Activated naive CD8-positive, alpha-beta T cell (primary cell): ENCODE results near the gene SPAG9.
A peak's percentile ranks its signal among the peaks of the same experiment; 100 is the strongest.
"Not testable (repeated sequence)": the region's sequence is repeated elsewhere in the genome, so short reads cannot be mapped to it uniquely, and the experiment has no call there.

Experiments
- H3K27ac Mint-ChIP-seq: one replicate; pipeline ENCODE4 v1.8.0; 2021; ENCODE audit warnings: mixed read lengths
- H3K27me3 Mint-ChIP-seq: one replicate; pipeline ENCODE4 v1.8.0; 2021; ENCODE audit warnings: mixed read lengths
- H3K36me3 Mint-ChIP-seq: one replicate; pipeline ENCODE4 v1.8.0; 2021; ENCODE audit warnings: mixed read lengths
- H3K4me1 Mint-ChIP-seq: one replicate; pipeline ENCODE4 v1.8.0; 2021; ENCODE audit warnings: low read depth, mixed read lengths
- H3K4me3 Mint-ChIP-seq: one replicate; pipeline ENCODE4 v1.8.0; 2021; ENCODE audit warnings: mild to moderate bottlenecking, mixed read lengths
- H3K9me3 Mint-ChIP-seq: one replicate; pipeline ENCODE4 v1.8.0; 2021; ENCODE audit warnings: low read depth, mixed read lengths

Gene SPAG9

DNA sequence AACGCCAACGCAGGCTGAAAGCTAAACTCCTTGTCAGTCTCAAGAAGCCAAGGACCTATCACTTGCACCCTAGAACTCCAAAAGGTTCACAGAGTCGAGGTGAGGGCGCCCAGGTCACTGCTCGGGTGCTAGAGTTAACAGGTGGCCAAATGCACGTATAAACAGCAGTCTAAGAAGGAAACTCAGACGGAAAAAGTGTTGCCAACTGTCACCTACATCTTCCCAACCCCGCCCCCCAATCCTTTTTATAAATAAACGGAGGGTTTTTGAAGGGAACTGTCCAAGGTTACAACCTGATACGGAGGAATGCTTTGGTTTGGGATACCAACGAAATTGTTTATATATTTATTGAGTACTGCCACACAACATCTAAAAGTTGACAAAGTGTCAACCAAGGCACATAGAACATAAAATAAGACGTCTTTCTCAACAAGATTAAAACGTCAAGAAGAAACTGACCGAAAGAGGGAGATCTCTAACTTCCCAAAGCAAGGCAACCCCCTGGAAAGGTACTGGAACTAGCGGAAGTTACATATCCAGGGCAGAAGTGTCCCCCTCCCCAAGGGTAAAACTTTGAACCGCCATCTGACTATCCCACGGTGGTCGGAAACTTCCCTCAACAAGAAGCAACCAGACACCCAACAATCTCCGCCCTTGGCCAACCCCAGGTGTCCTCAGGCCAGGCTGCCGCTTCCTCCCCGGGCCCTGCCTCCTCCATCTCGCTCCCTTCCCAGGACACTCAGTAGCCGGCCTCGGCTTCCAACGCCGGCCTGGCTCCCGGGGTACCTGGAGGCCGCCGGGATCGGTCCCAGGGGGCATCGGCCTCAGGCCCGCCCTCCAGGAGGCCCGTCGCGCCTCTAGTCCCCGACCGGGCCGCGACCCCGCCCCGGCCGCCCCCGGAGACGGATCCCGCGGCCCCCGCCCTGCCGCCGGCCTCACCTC lies 982 bp downstream of the SPAG9 start:
- H3K4me1 Mint-ChIP-seq, result peaks cover 68% of the 10 kb centered on the region
- H3K9me3 Mint-ChIP-seq, result no peaks in the 10 kb centered on the region
- H3K27ac Mint-ChIP-seq, result peak overlapping the region; percentile 94
- no peaks in the 10 kb centered on the region for H3K27me3 Mint-ChIP-seq
- H3K36me3 Mint-ChIP-seq, result no peaks in the 10 kb centered on the region
- peak overlapping the region; percentile 98 for H3K4me3 Mint-ChIP-seq

DNA sequence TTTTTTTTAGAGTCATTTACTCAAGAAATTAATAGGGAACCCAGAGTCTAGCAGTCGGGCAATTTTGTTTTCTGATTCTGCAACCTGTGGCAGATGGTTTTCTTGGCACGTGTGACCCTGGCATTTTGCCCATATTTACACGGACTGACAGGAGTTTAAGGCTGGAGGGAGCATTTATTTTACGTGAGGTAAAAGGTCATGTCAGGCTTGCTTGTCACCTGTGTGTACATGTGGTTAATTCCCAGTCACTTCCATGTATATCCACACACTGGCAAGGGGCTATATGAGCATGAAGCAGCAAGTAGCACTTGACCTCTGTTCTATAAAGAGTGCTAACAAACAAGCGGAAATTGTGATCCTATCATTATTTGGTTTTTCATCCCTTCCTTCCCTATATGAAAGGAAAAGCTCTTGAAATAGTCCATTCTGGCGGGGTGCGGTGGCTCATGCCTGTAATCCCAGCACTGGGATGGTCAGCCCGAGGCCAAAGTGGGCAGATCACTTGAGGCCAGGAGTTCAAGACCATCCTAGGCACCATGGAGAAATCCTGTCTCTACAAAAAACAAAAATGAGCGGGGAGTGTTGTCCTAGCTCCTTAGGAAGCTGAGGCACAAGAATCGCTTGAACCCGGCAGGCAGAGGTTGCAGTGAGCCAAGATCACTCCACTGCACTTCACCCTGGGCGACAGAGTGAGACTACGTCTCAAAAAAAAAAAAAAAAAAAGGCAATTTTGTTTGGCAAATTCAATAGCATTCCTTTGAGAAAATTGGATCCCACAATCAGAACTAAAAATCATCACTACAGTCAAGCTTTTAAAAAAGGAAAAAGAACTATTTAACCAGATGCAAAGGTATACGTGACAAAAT lies 2.1 kb downstream of the SPAG9 start:
- Mint-ChIP-seq H3K9me3 (no peaks in the 10 kb centered on the region), H3K4me1 (peaks cover 68% of the 10 kb centered on the region), H3K27ac (no peak overlapping the region), H3K36me3 (no peaks in the 10 kb centered on the region), H3K4me3 (peak overlapping the region; percentile 98), H3K27me3 (no peaks in the 10 kb centered on the region)

DNA sequence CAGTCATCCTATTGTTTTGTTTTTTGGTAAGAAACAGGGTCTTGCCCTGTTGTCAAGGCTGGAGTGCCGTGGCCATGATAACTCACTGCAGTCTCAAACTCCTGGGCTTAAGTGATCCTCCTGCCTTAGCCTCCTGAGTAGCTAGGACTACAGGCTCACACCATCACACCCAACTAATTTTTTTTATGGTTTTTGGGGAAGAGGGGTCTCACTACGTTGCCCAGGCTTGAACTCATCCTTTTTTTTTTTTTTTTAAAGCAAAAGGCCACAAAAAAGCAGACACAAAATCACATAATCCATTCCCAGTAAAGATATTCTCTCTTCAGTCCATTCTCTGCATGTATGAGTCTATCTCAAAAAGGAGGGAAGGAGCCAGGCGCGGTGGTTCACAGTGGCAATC lies 5.5 kb downstream of the SPAG9 start:
- Mint-ChIP-seq H3K36me3 (peaks cover 3% of the 10 kb centered on the region), H3K9me3 (no peaks in the 10 kb centered on the region), H3K4me3 (no peak overlapping the region), H3K4me1 (peaks cover 53% of the 10 kb centered on the region), H3K27me3 (no peaks in the 10 kb centered on the region), H3K27ac (no peak overlapping the region)

DNA sequence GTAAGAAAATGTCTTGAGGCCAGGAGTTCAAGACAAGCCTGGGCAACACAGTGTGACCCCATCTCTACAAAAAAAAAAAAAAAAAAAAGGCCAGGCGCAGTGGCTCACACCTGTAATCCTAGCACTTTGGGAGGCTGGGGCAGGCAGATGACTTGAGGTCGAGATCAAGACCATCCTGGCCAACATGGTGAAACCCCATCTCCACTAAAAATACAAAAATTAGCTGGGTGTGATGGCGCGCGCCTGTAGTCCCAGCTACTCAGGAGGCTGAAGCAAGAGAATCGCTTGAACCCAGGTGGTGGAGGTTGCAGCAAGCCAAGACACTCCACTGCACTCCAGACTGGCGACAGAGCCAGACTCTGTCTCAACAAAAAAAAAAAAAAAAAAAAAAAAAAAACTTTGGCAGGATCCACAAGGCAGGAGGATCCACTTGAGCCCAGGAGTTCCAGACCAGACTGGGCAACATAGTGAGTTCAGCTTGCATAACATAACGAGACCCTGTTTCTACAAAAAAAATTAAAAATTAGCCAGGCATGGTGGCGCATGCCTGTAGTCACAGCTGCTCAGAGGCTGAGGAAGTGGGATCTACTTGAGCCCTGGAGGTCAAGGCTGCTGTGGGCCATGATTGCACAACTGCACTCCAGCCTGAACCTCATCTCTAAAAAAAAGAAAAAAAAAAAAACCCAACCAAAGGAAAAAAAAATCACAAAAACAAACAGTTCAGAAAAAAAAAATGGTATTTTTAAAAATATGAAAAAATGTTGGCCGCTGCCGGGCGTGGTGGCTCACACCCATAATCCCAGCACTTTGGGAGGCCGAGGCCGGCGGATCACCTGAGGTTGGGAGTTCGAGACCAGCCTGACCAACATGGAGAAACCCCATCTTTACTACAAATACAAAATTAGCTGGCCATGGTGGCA lies 8.1 kb downstream of the SPAG9 start:
- H3K27ac Mint-ChIP-seq, H3K36me3 Mint-ChIP-seq, H3K27me3 Mint-ChIP-seq, H3K4me3 Mint-ChIP-seq, H3K9me3 Mint-ChIP-seq: not testable (repeated sequence)
- peaks cover 33% of the 10 kb centered on the region for H3K4me1 Mint-ChIP-seq

DNA sequence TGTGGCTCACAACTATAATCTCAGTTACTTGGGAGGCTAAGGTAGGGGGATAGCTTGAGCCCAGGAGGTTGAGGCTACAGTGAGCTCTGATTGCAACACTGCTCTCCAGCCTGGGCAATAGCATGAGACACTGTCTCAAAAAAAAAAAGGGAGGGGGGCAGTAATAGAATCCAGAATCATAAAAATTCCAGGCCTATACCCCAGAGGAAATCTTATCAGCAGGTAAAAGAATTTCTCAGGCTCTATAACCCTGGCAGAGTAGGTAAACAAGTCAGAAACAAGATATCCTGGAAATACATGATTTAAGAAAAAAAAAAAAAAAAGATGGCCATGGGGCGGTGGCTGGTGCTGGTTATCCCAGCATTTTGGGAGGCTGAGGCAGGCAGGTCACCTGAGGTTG lies 12.9 kb downstream of the SPAG9 start:
- Mint-ChIP-seq H3K27ac (no peak overlapping the region), H3K9me3 (no peaks in the 10 kb centered on the region), H3K36me3 (peaks cover 15% of the 10 kb centered on the region), H3K4me3 (no peak overlapping the region), H3K4me1 (peaks cover 19% of the 10 kb centered on the region), H3K27me3 (no peaks in the 10 kb centered on the region)

DNA sequence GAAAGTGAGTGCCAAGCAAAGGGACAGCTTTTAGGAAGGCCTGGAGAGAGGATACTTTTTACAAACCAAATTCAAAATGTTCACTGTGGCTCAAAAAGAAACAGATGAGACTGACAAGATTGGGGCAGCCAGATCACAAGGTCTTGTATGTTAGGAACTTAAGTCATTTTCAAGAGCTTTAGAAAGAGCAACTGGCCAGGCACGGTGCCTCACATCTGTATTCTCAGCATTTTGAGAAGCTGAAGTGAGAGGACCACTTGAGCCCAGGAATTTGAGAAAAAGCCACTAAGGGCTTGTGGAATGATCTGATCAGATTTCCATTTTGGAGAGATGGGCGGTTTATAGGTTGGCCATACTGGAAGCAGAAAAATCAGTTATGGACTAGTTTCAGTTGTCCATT lies 17.2 kb downstream of the SPAG9 start:
- Mint-ChIP-seq H3K4me3 (no peak overlapping the region), H3K27ac (no peak overlapping the region), H3K36me3 (peaks cover 13% of the 10 kb centered on the region), H3K27me3 (no peaks in the 10 kb centered on the region), H3K9me3 (no peaks in the 10 kb centered on the region), H3K4me1 (peaks cover 16% of the 10 kb centered on the region)

DNA sequence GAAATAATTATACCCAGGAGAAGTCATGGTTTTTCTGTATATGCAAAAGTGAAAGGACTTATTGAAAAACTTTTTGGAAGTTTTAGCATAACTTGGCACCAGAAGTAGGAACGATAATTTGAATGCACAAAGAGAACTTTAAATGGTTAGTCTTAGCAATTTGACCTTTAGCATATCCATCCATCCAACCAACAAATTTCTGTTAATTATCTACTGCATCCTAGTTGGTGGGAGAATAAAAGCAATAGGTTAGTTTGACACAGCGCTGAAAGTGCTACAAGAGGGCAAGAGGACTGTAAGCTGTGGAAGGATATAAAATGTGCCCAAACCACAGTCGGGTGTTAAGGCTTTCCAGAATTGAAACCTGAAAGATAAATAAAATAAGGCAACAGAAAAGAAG lies 17.6 kb downstream of the SPAG9 start:
- peaks cover 13% of the 10 kb centered on the region for H3K36me3 Mint-ChIP-seq
- no peaks in the 10 kb centered on the region for H3K9me3 Mint-ChIP-seq
- H3K27ac Mint-ChIP-seq, result peak overlapping the region; percentile 28
- H3K4me3 Mint-ChIP-seq, result no peak overlapping the region
- no peaks in the 10 kb centered on the region for H3K27me3 Mint-ChIP-seq
- H3K4me1 Mint-ChIP-seq, result peaks cover 17% of the 10 kb centered on the region

DNA sequence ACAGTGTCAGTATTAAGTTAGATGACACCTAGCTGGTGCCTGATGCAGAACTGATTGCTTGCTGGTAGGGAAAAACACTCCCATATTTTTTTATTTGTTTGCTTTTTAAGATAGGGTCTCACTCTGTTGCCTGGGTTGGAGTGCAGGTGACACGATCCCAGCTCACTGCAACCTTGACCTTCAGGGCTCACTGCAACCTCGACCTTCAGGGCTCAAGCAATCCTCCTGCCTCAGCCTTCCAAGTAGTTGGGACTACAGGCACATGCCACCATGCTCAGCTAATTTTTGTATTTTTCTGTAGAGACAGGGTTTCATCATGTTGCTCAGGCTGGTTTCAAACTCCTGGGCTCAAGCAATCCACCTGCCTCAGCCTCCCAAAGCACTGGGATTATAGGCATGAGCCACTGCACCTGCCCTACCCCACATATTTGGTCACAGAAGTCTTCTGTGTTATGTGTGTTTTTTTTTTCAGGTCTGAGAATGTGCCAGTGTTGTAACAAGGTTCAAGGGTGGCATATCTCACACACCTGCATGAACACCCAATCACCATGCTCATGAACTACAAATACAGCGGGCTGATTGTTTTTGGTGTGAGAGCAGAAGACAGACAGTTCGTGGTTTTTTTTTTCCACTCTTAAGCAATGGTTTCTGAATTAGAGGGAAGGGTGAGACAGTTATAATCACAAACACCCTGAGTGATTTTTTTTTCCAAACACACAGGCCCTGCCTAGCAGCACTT lies 22.8 kb downstream of the SPAG9 start:
- H3K27ac Mint-ChIP-seq, result no peak overlapping the region
- H3K36me3 Mint-ChIP-seq, result peaks cover 6% of the 10 kb centered on the region
- peaks cover 33% of the 10 kb centered on the region for H3K4me1 Mint-ChIP-seq
- H3K9me3 Mint-ChIP-seq, result no peaks in the 10 kb centered on the region
- H3K4me3 Mint-ChIP-seq, result no peak overlapping the region
- H3K27me3 Mint-ChIP-seq, result no peaks in the 10 kb centered on the region

DNA sequence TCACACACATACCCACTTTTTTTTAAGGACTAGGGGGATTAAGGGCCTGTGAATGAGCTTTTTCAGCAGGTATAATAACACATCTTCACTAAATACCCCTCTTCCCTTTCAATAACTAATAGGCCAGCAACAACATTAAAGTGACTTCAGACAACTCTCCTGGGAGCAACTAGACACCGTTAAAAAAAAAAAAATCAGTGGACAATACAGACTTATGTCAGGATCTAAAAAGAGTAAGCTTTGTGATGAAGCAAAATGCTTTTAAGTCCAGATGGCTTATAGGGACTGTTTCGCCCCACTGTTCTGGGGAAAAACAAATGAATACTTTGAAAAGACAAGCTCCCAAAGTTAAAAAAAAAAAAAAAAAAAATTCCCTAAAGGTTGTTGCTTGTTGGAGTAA lies 29.0 kb downstream of the SPAG9 start:
- no peaks in the 10 kb centered on the region for H3K9me3 Mint-ChIP-seq
- no peak overlapping the region for H3K4me3 Mint-ChIP-seq
- peaks cover 25% of the 10 kb centered on the region for H3K4me1 Mint-ChIP-seq
- H3K27ac Mint-ChIP-seq, result no peak overlapping the region
- H3K27me3 Mint-ChIP-seq, result peaks cover 1% of the 10 kb centered on the region
- H3K36me3 Mint-ChIP-seq, result peaks cover 4% of the 10 kb centered on the region

DNA sequence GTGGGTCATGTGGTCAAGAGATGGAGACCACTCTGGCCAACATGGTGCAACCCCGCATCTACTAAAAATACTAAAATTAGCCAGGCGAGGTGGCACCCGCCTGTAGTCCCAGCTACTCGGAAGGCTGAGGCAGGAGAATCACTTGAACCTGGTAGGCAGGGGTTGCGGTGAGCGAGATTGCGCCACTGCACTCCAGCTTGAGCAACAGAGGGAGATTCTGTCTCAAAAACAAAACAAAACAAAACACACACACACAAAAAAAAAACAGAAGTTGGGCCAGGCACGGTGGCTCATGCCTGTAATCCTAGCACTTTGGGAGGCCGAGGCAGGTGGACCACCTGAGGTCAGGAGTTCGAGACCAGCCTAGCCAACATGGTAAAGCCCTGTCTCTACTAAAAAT lies 31.8 kb downstream of the SPAG9 start:
- not testable (repeated sequence) for H3K27ac Mint-ChIP-seq, H3K36me3 Mint-ChIP-seq, H3K27me3 Mint-ChIP-seq, H3K4me3 Mint-ChIP-seq, H3K9me3 Mint-ChIP-seq
- peaks cover 21% of the 10 kb centered on the region for H3K4me1 Mint-ChIP-seq

DNA sequence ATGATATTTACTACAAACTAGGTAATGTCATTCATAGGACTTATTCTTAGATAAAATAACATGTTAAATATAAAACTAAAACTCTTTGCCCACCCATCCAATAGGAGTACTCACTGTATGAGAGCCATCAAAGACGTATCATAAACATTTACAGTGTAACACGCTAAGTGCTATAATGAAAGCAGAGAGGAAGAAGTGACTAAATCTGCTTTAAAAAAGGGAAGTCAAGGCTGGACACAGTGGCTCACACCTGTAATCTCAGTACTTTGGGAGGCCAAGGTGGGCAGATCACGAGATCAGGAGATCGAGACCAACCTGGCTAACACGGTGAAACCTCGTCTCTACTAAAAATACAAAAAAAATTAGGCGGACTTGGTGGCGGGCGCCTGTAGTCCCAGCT lies 32.4 kb downstream of the SPAG9 start:
- peaks cover 4% of the 10 kb centered on the region for H3K36me3 Mint-ChIP-seq
- H3K27me3 Mint-ChIP-seq, result peaks cover 1% of the 10 kb centered on the region
- H3K4me3 Mint-ChIP-seq, result no peak overlapping the region
- peaks cover 21% of the 10 kb centered on the region for H3K4me1 Mint-ChIP-seq
- H3K9me3 Mint-ChIP-seq, result no peaks in the 10 kb centered on the region
- H3K27ac Mint-ChIP-seq, result no peak overlapping the region

DNA sequence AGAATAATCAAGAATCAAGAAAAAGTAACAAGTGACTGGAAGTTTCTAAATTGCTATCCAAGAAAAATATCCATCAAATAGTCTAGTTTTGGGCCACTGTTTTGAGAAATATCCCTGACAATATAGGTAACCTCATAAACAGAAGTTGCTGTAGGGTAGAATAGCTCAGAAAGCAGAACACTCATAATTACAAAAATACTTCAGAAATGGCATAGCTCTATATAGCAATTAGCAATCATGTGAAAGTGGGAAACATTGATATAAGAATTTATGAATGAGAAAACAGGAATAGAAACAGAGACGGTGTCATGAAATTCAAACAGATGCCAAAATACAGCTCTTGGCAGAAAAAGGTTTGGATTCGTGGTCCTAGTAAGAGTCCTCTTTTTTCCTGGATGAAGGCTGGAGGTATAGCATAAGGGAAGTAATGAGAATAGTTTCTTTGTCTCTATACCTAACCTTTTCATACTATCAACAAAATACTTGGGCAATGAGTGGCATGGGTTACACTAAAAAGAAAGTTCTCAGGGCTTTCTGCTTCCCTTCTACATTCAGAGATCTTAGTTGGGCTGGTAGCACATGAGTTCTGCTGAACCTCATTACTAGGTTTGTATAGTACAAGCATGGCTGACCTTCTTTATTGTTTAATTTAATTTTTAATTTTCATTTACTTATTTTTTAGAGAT lies 33.5 kb downstream of the SPAG9 start:
- Mint-ChIP-seq H3K27ac (no peak overlapping the region), H3K36me3 (peaks cover 4% of the 10 kb centered on the region)

DNA sequence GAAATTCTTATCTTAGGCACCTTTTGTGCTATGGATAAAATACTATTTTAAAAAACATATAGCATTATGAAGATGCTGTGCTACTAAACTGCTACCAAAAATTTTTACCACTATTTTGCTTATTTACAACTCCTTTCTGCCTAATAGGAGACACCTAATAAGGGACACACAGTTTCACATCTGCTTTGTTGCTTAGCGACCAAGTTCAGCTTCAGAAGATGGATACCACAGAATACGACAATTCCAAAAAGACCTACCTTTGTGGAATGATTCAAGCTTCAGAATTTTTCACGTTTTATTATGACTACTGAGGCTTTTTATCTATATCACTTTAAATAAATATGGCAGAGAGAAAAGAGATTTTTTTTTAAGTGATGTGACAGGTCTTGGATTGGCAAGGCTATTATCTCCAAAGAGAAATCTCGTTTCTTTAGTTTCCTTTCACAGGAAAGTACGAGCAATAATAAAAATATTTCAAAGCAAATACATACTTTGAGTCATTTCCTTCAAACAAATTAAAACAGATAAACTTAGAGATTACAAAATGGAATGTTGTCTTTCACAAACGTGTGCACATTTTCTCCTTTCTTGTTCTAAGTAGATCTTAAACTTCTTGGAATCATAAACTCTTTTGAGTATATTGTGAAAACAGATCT lies 35.4 kb downstream of the SPAG9 start:
- Mint-ChIP-seq H3K4me1 (peaks cover 22% of the 10 kb centered on the region), H3K4me3 (no peak overlapping the region), H3K36me3 (peaks cover 4% of the 10 kb centered on the region), H3K27me3 (no peaks in the 10 kb centered on the region), H3K9me3 (no peaks in the 10 kb centered on the region), H3K27ac (no peak overlapping the region)

More for the DNA sequence above, 33.5 kb downstream of the SPAG9 start:
- Mint-ChIP-seq H3K27me3 (peaks cover 1% of the 10 kb centered on the region), H3K4me3 (no peak overlapping the region), H3K9me3 (no peaks in the 10 kb centered on the region), H3K4me1 (peaks cover 23% of the 10 kb centered on the region)
